GM06990 (cell line): ENCODE data around the gene BTG1.

Experiments used
- DNase-seq: peaks from one replicate; pipeline ENCODE4 v3.0.0-alpha.2; 2011; ENCODE audit not compliant: insufficient read length; ENCODE audit errors: extremely low read depth
- H3K27me3 ChIP-seq: replicated peaks from 2 replicates; pipeline ENCODE4 v1.6.0; 2011; ENCODE audit warnings: low read length; ENCODE audit not compliant: control insufficient read depth, insufficient read depth
- H3K36me3 ChIP-seq: 2 replicates; pipeline ENCODE4 v1.5.1; 2011; ENCODE audit warnings: low read length; ENCODE audit not compliant: control insufficient read depth, insufficient read depth
- H3K4me3 ChIP-seq: replicated peaks from 2 replicates; pipeline ENCODE4 v1.5.1; 2011; ENCODE audit warnings: low read depth, mild to moderate bottlenecking, control low read depth, low read length
- CTCF ChIP-seq: IDR thresholded peaks from 2 replicates; pipeline ENCODE4 v1.5.1; 2011; ENCODE audit warnings: low read length, control low read depth, mild to moderate bottlenecking, inconsistent platforms; ENCODE audit not compliant: insufficient read depth, poor library complexity, severe bottlenecking

BTG1 gene

GRCh38 chr12:92176646-92177045 is 31.0 kb upstream of the BTG1 start:
- DNase-seq: no peak

GRCh38 chr12:92175961-92176360 is 30.3 kb upstream of the BTG1 start:
- H3K4me3 ChIP-seq: no peak overlapping the region
- no peak for DNase-seq
- no peaks in the 10 kb centered on the region for H3K36me3 ChIP-seq
- no peaks in the 10 kb centered on the region for H3K27me3 ChIP-seq
- no peak for TF ChIP-seq CTCF

More at GRCh38 chr12:92176646-92177045, 31.0 kb upstream of the BTG1 start:
- no peaks in the 10 kb centered on the region for H3K27me3 ChIP-seq
- no peak for TF ChIP-seq CTCF
- no peaks in the 10 kb centered on the region for H3K36me3 ChIP-seq
- H3K4me3 ChIP-seq: no peak overlapping the region

- Histone ChIP-seq H3K4me3 (no peak overlapping the region), H3K27me3 (no peaks in the 10 kb centered on the region), H3K36me3 (no peaks in the 10 kb centered on the region)
- no peak for TF ChIP-seq CTCF
- no peak for DNase-seq
Measured at GRCh38 chr12:92170050-92170449, 24.4 kb upstream of the BTG1 start.

- TF ChIP-seq CTCF: no peak
- H3K27me3 ChIP-seq: no peaks in the 10 kb centered on the region
- no peak for DNase-seq
- H3K4me3 ChIP-seq: no peak overlapping the region
- H3K36me3 ChIP-seq: no peaks in the 10 kb centered on the region
Measured at GRCh38 chr12:92167075-92167474, 21.4 kb upstream of the BTG1 start.

- Histone ChIP-seq H3K4me3 (no peak overlapping the region), H3K27me3 (no peaks in the 10 kb centered on the region), H3K36me3 (no peaks in the 10 kb centered on the region)
- no peak for DNase-seq
- no peak for TF ChIP-seq CTCF
Measured at GRCh38 chr12:92164712-92165111, 19.1 kb upstream of the BTG1 start.

GRCh38 chr12:92162079-92162478 is 16.4 kb upstream of the BTG1 start:
- no peak for DNase-seq
- H3K4me3 ChIP-seq: no peak overlapping the region
- no peaks in the 10 kb centered on the region for H3K27me3 ChIP-seq
- no peak for TF ChIP-seq CTCF
- H3K36me3 ChIP-seq: no peaks in the 10 kb centered on the region
